Activated CD8-positive, alpha-beta memory T cell treated with anti-CD3 and anti-CD28 coated beads, Interleukin-2, amount 50 U/mL, for 48 hours (primary cell): ENCODE measurements around the gene TEX261.

ENCODE experiments used
- DNase-seq: peaks from one replicate; pipeline ENCODE4 v3.0.0-alpha.2; 2020

Gene TEX261

GRCh38 chr2:70979626-70980025 is 15.0 kb downstream of the TEX261 start:
- no peak for DNase-seq

GRCh38 chr2:70979180-70979488 is 15.5 kb downstream of the TEX261 start:
- peak; percentile 53 for DNase-seq

- DNase-seq = peak; percentile 59
These were observed 16.1 kb downstream of the TEX261 start, which contains the start of gene ANKRD53 for GRCh38 chr2:70978341-70979179. ANKRD53 (plus strand) TSS chr2:70978630; CDS start chr2:70978646, 16 bp downstream.

- peak; percentile 56 for DNase-seq
These were observed 17.0 kb downstream of the TEX261 start for GRCh38 chr2:70977605-70978205.

DNA sequence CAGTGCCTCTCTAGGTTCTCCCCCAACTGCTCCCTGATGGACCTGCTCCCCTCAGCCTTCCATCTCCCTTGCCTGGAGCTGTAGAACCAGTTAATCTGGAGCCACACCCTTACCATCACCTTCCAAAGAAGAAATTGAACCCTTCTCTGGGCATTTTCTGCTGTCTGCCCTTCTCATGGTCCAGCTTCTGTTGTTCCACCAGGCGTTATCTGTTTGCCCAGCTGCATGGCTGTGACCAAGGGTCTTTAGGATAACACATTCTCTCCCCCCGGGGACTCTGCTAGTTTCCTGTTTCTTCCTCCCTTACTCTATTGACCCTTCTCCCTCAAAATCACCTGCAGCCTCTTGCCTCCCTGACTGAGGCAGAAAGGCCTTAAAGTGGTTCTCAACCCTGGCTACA is 19.4 kb downstream of the TEX261 start:
- DNase-seq = no peak

DNA sequence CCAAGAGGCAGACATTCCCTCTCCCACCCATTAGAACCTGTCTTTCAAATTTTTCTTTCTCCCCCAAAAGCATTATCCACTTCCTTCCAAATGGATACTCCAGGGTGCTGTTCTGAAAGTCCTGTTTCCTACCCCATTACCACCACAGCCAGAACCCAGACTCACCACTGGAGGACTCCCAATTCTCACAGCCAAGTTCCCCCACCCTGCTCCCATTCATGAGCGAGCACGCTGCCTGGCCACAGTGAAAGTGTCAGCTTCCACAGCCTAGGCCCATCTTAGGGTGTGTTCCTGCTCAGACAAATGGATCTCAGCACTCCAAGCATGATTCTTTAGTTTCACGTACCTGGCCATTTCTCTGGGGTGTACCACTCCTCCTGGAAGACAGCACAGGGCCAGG is 20.1 kb downstream of the TEX261 start:
- no peak for DNase-seq

DNA sequence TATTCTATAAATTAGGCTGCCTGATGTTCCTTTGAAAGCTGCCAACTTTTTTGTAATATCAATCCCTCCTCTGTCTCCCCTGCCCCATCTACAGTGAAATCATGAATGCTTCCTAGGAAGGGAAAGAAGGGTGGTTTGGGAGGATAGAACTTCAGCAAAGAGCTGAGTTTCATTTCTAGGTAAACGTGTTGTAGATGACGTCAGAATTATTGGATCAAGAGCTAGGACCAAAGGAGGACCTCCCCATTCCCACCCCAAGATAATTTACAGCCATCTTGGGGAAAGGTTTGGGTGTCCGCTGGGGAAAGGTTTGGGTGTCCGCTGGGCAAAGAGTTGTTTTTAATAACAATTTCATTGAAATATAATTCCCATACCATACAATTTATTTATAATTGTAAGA is 27.5 kb downstream of the TEX261 start:
- no peak for DNase-seq

- no peak for DNase-seq
These were observed 28.0 kb downstream of the TEX261 start for GRCh38 chr2:70966681-70967080.

DNA sequence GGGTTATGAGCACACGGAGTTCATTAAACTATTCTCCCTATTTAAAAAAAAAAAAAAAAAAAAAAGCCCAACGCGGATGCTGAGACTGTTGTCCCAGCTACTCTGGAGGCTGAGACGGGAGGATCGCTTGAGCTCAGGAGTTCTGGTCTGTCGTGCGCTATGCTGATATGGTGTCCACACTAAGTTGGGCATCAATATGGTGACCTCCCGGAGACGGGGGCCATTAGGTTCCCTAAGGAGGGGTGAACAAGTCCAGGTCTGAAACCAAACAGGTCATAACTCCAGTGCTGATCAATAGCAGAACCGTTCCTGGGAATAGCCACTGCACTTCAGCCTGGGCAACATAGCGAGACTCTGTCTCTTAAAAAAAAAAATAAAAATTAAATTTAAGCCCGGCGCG is 29.2 kb downstream of the TEX261 start:
- DNase-seq = peak; percentile 52

GRCh38 chr2:70964596-70965386 is 29.9 kb downstream of the TEX261 start:
- peak; percentile 94 for DNase-seq

DNA sequence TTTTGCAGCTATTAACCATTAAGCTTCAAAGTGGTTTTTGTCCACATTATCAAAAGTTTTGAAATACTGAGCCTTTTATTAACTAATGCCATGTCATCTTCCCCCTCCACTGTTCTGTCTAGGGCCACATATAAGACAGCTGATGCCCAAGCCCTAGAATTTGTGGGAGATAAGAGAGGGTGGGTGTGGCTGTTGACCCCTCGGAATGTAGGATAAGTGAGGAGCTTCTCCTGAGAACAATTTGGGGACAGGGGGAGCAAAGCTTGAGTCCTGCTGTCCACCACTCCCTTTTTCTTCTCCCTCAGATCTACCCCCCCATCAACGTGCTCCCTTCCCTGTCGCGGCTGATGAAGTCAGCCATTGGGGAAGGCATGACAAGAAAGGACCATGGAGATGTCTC is 30.5 kb downstream of the TEX261 start:
- DNase-seq = no peak

GRCh38 chr2:70962885-70963878 is 31.5 kb downstream of the TEX261 start:
- peak; percentile 47 for DNase-seq

DNA sequence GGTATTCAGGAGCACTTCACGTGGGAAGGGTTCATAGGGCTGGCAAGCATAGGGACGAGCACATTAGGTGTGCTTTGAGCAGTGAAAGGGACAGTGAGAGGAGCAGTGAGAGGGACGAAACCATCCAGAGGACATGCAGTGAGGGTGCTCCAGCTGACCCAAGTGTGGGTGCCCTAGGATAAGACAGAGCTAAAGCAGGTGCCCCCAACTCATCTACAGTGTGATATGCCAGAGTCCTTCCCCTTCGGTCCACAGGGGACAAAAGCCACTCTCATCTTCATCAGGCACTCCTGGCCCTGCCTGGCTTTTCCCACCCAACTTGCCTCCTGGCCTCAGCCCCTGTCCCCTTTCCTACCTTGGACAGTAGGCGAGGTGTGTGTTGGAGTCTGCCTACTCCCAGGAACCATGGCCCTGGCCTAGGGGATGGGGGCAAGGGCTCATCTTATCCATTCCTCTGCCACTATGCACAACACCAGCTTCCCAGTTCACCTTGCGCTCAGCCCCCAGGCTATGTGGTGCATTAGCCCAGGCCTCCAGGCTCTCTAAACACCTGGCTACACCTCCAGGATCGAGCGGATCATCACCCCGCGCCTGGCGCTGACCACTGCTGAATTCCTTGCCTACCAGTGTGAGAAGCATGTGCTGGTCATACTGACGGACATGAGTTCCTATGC is 32.3 kb downstream of the TEX261 start:
- no peak for DNase-seq

GRCh38 chr2:70961648-70961994 is 33.1 kb downstream of the TEX261 start:
- no peak for DNase-seq

GRCh38 chr2:70960833-70961647 is 33.6 kb downstream of the TEX261 start:
- DNase-seq = peak; percentile 50

GRCh38 chr2:70959851-70960832 is 34.5 kb downstream of the TEX261 start:
- DNase-seq = peak; percentile 56

DNA sequence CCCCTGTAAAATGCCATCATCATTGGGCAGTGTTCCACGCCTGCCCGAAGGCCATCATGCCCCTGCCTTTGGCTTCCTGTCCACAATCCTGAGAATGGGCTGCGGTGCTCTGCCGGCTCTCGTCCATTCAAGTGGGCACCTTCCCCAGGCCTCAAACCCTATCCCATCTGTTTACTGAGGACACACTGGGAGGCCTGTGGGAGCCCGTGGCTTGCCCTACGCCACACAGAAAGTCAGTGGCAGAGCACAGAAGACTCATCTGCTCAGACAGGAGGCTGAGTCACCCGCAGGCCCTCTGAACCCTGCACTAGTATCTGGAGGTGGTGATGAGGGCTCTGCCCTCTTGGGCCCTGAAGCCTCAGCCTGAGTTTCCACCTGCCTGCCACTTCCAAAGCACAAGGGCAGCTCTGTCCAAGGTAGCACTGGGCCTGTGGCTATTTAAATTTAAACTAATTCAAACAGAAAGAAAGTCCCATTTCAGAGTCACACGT is 35.4 kb downstream of the TEX261 start:
- DNase-seq = peak; percentile 44

DNA sequence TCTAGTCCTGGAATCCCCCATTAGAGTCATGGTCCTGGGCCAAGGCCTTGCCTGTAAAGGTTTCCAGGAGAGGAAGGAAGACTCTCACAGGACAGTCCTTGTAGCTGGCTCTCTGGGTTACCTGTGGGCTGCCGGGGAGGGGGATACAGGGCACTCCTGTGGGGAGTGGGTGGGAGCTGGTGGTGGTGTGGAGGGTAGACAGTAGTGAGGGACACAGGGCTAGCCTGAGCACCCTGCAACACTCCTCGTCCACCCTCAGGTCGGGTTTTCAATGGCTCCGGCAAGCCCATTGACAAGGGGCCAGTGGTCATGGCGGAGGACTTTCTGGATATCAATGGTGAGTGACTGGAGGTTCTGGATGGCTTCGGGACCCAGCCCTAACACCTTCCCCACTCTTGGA is 35.9 kb downstream of the TEX261 start:
- no peak for DNase-seq

DNA sequence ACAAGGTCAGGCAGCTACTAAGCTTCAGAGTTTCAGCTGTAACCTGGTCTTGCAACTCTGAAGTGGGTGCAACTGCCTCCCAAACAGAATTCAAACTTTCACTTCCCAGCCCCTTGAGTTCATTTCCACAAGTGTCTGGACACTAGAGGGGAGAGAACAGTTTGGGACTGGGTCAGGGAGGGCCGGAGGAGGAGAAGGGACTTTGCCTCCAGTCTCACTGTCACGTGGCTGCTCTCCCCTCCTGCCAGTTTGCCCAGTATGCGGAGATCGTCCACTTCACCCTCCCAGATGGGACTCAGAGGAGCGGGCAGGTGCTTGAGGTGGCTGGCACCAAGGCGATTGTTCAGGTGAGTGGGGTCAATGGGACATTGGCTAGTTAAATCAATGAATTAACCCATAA is 36.9 kb downstream of the TEX261 start:
- no peak for DNase-seq

GRCh38 chr2:70956141-70956540 is 38.5 kb downstream of the TEX261 start:
- DNase-seq = no peak
